CD4-positive, alpha-beta T cell (primary cell): Measurements from ENCODE around the gene WNK2. TPM values are rescaled to one million over a fixed set of nuclear protein-coding genes. Genes with fewer than 3 reads are reported as not detected.

Experiments
- ATAC-seq: fragments of 200-7000 bp; cut with Tn5 transposase; one replicate; pipeline ENCODE4 v1.10.0; 2022; ENCODE audit warnings: mild to moderate bottlenecking; ENCODE audit not compliant: poor library complexity
- CTCF ChIA-PET: fragments of 350-600 bp; sonication (Branson Sonifier 250); formaldehyde crosslinking; loops from one replicate; lab custom pipeline; 2021; ENCODE audit warnings: antibody characterized with exemption, inconsistent platforms; lab: Charles Lee
- POLR2A ChIA-PET: fragments of 350-600 bp; sonication (Branson Sonifier 250); formaldehyde crosslinking; loops from one replicate; lab custom pipeline; 2021; ENCODE audit warnings: antibody characterized with exemption, inconsistent platforms; lab: Charles Lee
- DNase-seq, 14 experiments: peaks; one replicate each; pipeline ENCODE4 v3.0.0-alpha.2; 2013 to 2020; ENCODE audit warnings: mixed read lengths in 2 of 14
- H3K27ac ChIP-seq, 2 donors: one replicate each; pipeline versions ENCODE4 v1.5.1 to v1.7.0; 2013; ENCODE audit warnings: low read length in 2 of 2, low read depth in 1 of 2, mild to moderate bottlenecking in 1 of 2
- H3K27me3 ChIP-seq, 2 experiments: 1 replicate in 1 of 2; 2 replicates in 1 of 2; pipeline versions ENCODE4 v1.6.1 to v1.7.0; 2013; ENCODE audit warnings: low read length in 2 of 2, control low read depth in 1 of 2, mild to moderate bottlenecking in 1 of 2, moderate library complexity in 1 of 2; ENCODE audit not compliant: insufficient read depth in 2 of 2, control insufficient read depth in 1 of 2
- H3K36me3 ChIP-seq: one replicate; pipeline ENCODE4 v1.6.1; 2013; ENCODE audit warnings: low read length, control low read depth; ENCODE audit not compliant: insufficient read depth
- H3K4me1 ChIP-seq: one replicate; pipeline ENCODE4 v1.6.1; 2013; ENCODE audit warnings: low read length, control low read depth; ENCODE audit not compliant: insufficient read depth
- H3K4me3 ChIP-seq: one replicate; pipeline ENCODE4 v1.5.1; 2013; ENCODE audit warnings: mild to moderate bottlenecking, low read length, moderate library complexity
- H3K9me3 ChIP-seq, 2 experiments: 1 replicate in 1 of 2; 2 replicates in 1 of 2; pipeline versions ENCODE4 v1.6.1 to v1.7.0; 2013; ENCODE audit warnings: low read length in 2 of 2, mild to moderate bottlenecking in 2 of 2, control low read depth in 1 of 2, moderate library complexity in 1 of 2; ENCODE audit not compliant: control insufficient read depth in 1 of 2, insufficient read depth in 1 of 2
- H3K27ac Mint-ChIP-seq: one replicate; pipeline ENCODE4 v1.8.0; 2020; ENCODE audit warnings: mixed read lengths
- H3K27me3 Mint-ChIP-seq: one replicate; pipeline ENCODE4 v1.8.0; 2021; ENCODE audit warnings: mixed read lengths
- H3K36me3 Mint-ChIP-seq: one replicate; pipeline ENCODE4 v1.8.0; 2021; ENCODE audit warnings: low read depth, mixed read lengths
- H3K4me1 Mint-ChIP-seq: one replicate; pipeline ENCODE4 v1.8.0; 2021; ENCODE audit warnings: low read depth, mixed read lengths
- H3K4me3 Mint-ChIP-seq: one replicate; pipeline ENCODE4 v1.8.0; 2020; ENCODE audit warnings: mild to moderate bottlenecking, mixed read lengths
- H3K9me3 Mint-ChIP-seq: one replicate; pipeline ENCODE4 v1.8.0; 2020; ENCODE audit warnings: mixed read lengths
- intact Hi-C, 2 experiments: fragments of 100-400 bp; cut with DNase I in 1 of 2; cut with micrococcal nuclease in 1 of 2; formaldehyde crosslinking; loops; one replicate each; pipeline versions ENCODE4 v1.15.1 to v1.9.0; 2023 to 2025; cut with DNase I, micrococcal nuclease
- total RNA-seq, 174 experiments: library from RNA in 2 of 174; stranded (reverse) in 2 of 174; gene quantifications; one replicate each; pipeline ENCODE4 v1.2.3 and lab custom pipeline; 2021 to 2026
- TF ChIP-seq, protein P1 (sequence below): fragments of 200-600 bp; IDR thresholded peaks from one replicate; pipeline ENCODE4 v1.8.0; 2022; ENCODE audit warnings: antibody characterized with exemption, mild to moderate bottlenecking

Gene WNK2
- total RNA-seq, 2 experiments from 2014 or later, result 0.19 to 0.22 TPM

DNA sequence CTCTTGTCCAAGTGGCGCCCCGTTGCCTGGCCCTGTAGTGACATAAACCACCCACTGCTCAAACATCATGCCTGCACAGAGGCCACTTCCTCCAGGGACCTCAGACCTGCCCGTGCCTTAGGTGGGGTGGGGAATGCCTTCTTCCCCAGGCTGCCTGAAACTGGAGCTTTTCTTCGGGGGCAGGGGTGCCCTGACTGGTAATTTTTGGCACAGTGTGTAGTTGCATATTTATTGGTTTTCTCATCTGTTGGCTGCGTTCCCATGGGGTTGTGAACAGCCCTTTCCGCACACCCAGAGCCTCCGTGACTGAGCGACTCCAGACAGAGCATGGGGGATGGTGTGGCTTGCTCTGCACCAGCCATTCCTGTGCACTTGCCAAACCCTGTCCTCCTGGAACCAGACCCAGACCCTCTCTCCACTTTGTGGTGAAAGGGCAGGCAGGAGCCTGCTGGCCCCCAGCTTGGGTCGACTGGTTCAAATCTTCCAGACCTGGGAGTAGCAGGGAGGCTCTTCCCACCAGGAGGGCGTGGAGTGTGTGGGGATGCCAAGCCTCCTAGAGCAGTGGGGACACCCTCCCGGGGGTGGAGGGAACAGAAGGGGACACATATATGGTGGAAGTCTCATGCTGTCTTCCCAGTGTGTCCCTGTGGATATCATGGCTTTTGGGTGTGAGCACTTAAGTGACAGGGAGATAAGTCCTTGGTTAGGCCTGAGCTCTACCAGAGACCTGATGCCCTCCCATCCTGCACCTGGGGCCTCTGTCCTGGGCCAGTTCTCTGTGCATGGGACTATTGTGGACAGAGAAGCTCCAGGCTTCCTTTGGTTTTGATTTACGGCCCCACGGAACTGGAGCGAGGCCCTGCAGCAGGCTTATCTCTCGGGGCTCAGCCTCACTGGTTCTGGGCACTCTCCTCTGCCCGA lies 39.6 kb downstream of the WNK2 start:
- H3K36me3 ChIP-seq, result no peaks in the 10 kb centered on the region
- no peak overlapping the region for H3K27ac Mint-ChIP-seq
- H3K27ac ChIP-seq, result no peak overlapping the region
- ChIA-PET POLR2A (no interaction called here), CTCF (no interaction called here)
- no peaks in the 10 kb centered on the region for H3K9me3 ChIP-seq
- no peaks in the 10 kb centered on the region for H3K4me1 ChIP-seq
- intact Hi-C loops, result no loop called here
- H3K27me3 Mint-ChIP-seq, result no peaks in the 10 kb centered on the region
- no peak overlapping the region for H3K4me3 ChIP-seq
- no peaks in the 10 kb centered on the region for H3K9me3 Mint-ChIP-seq
- H3K4me3 Mint-ChIP-seq, result no peak overlapping the region
- no peak for DNase-seq
- TF ChIP-seq, protein P1, sequence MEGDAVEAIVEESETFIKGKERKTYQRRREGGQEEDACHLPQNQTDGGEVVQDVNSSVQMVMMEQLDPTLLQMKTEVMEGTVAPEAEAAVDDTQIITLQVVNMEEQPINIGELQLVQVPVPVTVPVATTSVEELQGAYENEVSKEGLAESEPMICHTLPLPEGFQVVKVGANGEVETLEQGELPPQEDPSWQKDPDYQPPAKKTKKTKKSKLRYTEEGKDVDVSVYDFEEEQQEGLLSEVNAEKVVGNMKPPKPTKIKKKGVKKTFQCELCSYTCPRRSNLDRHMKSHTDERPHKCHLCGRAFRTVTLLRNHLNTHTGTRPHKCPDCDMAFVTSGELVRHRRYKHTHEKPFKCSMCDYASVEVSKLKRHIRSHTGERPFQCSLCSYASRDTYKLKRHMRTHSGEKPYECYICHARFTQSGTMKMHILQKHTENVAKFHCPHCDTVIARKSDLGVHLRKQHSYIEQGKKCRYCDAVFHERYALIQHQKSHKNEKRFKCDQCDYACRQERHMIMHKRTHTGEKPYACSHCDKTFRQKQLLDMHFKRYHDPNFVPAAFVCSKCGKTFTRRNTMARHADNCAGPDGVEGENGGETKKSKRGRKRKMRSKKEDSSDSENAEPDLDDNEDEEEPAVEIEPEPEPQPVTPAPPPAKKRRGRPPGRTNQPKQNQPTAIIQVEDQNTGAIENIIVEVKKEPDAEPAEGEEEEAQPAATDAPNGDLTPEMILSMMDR, result no peak
- H3K27me3 ChIP-seq, result no peaks in the 10 kb centered on the region
- no peak for ATAC-seq
- H3K4me1 Mint-ChIP-seq, result no peaks in the 10 kb centered on the region
- H3K36me3 Mint-ChIP-seq, result no peaks in the 10 kb centered on the region

DNA sequence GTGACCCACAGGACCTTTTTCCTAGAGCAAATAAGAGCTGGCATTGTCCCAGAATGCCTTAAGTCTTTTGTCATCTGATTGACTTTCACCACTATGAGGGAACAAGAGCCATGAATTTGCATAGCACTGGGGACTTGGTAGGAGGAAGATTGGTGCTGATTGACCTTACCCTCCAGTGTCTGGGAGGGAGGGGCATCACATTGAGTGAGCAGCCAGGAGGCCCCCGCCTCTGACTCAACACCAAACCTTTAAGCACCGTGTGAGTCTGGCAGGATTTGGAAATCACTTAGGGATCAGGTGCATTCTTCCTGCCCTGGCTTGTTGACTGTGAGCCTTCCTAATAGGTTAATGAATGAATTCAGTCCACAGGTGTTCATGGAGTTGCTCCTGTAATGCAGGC lies 40.7 kb downstream of the WNK2 start:
- no peak overlapping the region for H3K27ac Mint-ChIP-seq
- no peaks in the 10 kb centered on the region for H3K4me1 ChIP-seq
- ATAC-seq (no peak), DNase-seq (no peak)
- H3K4me3 ChIP-seq, result no peak overlapping the region
- no peaks in the 10 kb centered on the region for H3K27me3 Mint-ChIP-seq
- H3K27ac ChIP-seq, result no peak overlapping the region
- H3K9me3 Mint-ChIP-seq, result no peaks in the 10 kb centered on the region
- H3K27me3 ChIP-seq, result no peaks in the 10 kb centered on the region
- H3K36me3 Mint-ChIP-seq, result no peaks in the 10 kb centered on the region
- H3K9me3 ChIP-seq, result no peaks in the 10 kb centered on the region
- intact Hi-C loops, result no loop called here
- no peaks in the 10 kb centered on the region for H3K4me1 Mint-ChIP-seq
- TF ChIP-seq, protein P1, result no peak
- CTCF ChIA-PET, result no interaction called here
- no peak overlapping the region for H3K4me3 Mint-ChIP-seq
- H3K36me3 ChIP-seq, result no peaks in the 10 kb centered on the region
- POLR2A ChIA-PET, result no interaction called here

DNA sequence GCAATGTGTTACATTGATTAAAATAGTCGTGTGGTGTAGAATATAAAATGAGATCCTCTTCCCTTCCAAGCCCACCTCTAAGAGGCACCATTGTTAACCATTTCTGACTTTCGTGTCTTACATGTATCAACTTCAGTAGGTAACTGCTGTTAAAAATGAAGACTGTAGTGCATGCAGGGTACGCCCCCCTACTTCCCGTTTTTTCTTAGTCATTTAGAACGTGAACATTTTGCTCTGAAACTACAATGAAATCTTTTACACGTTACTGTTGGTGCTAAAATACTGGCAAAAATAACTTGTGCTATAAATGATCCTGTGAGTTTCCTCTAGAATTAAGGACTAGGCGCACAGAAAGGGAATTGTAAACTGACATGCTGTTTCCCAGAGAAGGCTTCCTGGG lies 41.5 kb downstream of the WNK2 start:
- no peak overlapping the region for H3K4me3 ChIP-seq
- no peaks in the 10 kb centered on the region for H3K4me1 ChIP-seq
- CTCF ChIA-PET, result no interaction called here
- TF ChIP-seq, protein P1, result no peak
- no peak for DNase-seq
- H3K4me1 Mint-ChIP-seq, result no peaks in the 10 kb centered on the region
- H3K27me3 Mint-ChIP-seq, result no peaks in the 10 kb centered on the region
- no peaks in the 10 kb centered on the region for H3K36me3 ChIP-seq
- no peak overlapping the region for H3K4me3 Mint-ChIP-seq
- H3K9me3 Mint-ChIP-seq, result no peaks in the 10 kb centered on the region
- POLR2A ChIA-PET, result no interaction called here
- no peak for ATAC-seq
- no peaks in the 10 kb centered on the region for H3K9me3 ChIP-seq
- H3K27me3 ChIP-seq, result peaks cover 0 to 6% of the 10 kb centered on the region in 2 experiments
- H3K36me3 Mint-ChIP-seq, result no peaks in the 10 kb centered on the region
- no peak overlapping the region for H3K27ac ChIP-seq
- H3K27ac Mint-ChIP-seq, result no peak overlapping the region
- intact Hi-C loops, result no loop called here
